ENCODE results near the gene SENP3.

Gene SENP3

DNA sequence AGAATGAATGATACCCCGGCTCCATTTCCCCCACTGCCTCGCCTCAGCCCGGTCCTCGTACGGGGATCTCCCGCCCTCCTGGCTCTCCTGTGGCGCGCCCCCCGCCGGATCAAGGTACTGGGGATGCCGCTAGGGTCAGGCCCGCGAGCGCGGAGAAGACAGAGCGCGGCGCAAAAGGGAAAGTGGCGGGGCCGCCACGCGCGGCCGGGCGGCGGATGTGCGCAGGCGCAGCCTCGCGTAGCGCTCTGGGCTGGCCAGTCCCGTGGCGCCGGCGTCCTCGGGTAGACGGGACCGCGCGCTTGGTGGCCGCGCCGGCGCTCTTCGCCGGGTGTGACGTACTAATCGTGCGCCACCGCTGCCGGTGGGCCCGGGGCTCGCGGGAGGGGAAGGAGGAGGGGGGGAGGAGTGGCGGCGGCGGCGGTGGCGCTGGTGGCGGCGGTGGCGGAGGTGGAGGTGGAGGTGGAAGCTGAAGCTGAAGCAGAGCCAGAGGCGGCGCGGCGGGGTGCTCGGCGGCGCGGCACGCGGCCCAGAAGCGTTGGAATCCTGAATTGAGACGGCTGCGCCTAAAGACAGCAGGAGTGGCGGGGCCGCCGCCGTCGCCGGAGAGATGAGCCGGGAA, at the start of gene SENP3 (continued):
- no peak for TF ChIP-seq ZNF610 (tag by site-specific recombination; IDR thresholded peaks at IDR 0.05; ENCODE audit: borderline replicate concordance)
- no peak for TF ChIP-seq ZNF416 (tag by site-specific recombination; IDR thresholded peaks at IDR 0.05)
- no peak for TF ChIP-seq ZNF404 (tag by site-specific recombination; IDR thresholded peaks at IDR 0.05)
- no peak for TF ChIP-seq WT1 (tag by site-specific recombination; IDR thresholded peaks at IDR 0.05)
- TF ChIP-seq KLF10 (tag by site-specific recombination; IDR thresholded peaks at IDR 0.05): no peak
- no peak for TF ChIP-seq ZNF747 (tag by site-specific recombination; IDR thresholded peaks at IDR 0.05)
- TF ChIP-seq ZNF223 (tag by site-specific recombination; IDR thresholded peaks at IDR 0.05): no peak
- TF ChIP-seq, protein P1, sequence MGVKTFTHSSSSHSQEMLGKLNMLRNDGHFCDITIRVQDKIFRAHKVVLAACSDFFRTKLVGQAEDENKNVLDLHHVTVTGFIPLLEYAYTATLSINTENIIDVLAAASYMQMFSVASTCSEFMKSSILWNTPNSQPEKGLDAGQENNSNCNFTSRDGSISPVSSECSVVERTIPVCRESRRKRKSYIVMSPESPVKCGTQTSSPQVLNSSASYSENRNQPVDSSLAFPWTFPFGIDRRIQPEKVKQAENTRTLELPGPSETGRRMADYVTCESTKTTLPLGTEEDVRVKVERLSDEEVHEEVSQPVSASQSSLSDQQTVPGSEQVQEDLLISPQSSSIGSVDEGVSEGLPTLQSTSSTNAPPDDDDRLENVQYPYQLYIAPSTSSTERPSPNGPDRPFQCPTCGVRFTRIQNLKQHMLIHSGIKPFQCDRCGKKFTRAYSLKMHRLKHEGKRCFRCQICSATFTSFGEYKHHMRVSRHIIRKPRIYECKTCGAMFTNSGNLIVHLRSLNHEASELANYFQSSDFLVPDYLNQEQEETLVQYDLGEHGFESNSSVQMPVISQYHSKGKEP (tag by site-specific recombination; IDR thresholded peaks at IDR 0.05): no peak
- no peak for TF ChIP-seq ZNF530 (tag by site-specific recombination; IDR thresholded peaks at IDR 0.05; ENCODE audit: low read depth)
- TF ChIP-seq ZNF221 (tag by site-specific recombination; IDR thresholded peaks at IDR 0.05; ENCODE audit: borderline replicate concordance): no peak
- TF ChIP-seq, protein P2, sequence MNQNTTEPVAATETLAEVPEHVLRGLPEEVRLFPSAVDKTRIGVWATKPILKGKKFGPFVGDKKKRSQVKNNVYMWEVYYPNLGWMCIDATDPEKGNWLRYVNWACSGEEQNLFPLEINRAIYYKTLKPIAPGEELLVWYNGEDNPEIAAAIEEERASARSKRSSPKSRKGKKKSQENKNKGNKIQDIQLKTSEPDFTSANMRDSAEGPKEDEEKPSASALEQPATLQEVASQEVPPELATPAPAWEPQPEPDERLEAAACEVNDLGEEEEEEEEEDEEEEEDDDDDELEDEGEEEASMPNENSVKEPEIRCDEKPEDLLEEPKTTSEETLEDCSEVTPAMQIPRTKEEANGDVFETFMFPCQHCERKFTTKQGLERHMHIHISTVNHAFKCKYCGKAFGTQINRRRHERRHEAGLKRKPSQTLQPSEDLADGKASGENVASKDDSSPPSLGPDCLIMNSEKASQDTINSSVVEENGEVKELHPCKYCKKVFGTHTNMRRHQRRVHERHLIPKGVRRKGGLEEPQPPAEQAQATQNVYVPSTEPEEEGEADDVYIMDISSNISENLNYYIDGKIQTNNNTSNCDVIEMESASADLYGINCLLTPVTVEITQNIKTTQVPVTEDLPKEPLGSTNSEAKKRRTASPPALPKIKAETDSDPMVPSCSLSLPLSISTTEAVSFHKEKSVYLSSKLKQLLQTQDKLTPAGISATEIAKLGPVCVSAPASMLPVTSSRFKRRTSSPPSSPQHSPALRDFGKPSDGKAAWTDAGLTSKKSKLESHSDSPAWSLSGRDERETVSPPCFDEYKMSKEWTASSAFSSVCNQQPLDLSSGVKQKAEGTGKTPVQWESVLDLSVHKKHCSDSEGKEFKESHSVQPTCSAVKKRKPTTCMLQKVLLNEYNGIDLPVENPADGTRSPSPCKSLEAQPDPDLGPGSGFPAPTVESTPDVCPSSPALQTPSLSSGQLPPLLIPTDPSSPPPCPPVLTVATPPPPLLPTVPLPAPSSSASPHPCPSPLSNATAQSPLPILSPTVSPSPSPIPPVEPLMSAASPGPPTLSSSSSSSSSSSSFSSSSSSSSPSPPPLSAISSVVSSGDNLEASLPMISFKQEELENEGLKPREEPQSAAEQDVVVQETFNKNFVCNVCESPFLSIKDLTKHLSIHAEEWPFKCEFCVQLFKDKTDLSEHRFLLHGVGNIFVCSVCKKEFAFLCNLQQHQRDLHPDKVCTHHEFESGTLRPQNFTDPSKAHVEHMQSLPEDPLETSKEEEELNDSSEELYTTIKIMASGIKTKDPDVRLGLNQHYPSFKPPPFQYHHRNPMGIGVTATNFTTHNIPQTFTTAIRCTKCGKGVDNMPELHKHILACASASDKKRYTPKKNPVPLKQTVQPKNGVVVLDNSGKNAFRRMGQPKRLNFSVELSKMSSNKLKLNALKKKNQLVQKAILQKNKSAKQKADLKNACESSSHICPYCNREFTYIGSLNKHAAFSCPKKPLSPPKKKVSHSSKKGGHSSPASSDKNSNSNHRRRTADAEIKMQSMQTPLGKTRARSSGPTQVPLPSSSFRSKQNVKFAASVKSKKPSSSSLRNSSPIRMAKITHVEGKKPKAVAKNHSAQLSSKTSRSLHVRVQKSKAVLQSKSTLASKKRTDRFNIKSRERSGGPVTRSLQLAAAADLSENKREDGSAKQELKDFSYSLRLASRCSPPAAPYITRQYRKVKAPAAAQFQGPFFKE (tag by site-specific recombination; IDR thresholded peaks at IDR 0.05; ENCODE audit: borderline replicate concordance): no peak
- no peak for TF ChIP-seq ZNF621 (tag by site-specific recombination; IDR thresholded peaks at IDR 0.05)
- TF ChIP-seq, protein P3, sequence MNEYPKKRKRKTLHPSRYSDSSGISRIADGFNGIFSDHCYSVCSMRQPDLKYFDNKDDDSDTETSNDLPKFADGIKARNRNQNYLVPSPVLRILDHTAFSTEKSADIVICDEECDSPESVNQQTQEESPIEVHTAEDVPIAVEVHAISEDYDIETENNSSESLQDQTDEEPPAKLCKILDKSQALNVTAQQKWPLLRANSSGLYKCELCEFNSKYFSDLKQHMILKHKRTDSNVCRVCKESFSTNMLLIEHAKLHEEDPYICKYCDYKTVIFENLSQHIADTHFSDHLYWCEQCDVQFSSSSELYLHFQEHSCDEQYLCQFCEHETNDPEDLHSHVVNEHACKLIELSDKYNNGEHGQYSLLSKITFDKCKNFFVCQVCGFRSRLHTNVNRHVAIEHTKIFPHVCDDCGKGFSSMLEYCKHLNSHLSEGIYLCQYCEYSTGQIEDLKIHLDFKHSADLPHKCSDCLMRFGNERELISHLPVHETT (tag by site-specific recombination; IDR thresholded peaks at IDR 0.05): no peak
- TF ChIP-seq, protein P4, sequence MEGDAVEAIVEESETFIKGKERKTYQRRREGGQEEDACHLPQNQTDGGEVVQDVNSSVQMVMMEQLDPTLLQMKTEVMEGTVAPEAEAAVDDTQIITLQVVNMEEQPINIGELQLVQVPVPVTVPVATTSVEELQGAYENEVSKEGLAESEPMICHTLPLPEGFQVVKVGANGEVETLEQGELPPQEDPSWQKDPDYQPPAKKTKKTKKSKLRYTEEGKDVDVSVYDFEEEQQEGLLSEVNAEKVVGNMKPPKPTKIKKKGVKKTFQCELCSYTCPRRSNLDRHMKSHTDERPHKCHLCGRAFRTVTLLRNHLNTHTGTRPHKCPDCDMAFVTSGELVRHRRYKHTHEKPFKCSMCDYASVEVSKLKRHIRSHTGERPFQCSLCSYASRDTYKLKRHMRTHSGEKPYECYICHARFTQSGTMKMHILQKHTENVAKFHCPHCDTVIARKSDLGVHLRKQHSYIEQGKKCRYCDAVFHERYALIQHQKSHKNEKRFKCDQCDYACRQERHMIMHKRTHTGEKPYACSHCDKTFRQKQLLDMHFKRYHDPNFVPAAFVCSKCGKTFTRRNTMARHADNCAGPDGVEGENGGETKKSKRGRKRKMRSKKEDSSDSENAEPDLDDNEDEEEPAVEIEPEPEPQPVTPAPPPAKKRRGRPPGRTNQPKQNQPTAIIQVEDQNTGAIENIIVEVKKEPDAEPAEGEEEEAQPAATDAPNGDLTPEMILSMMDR (tag by site-specific recombination; IDR thresholded peaks at IDR 0.05): no peak
- no peak for TF ChIP-seq ZNF544 (tag by site-specific recombination; IDR thresholded peaks at IDR 0.05)
- TF ChIP-seq, protein P5, sequence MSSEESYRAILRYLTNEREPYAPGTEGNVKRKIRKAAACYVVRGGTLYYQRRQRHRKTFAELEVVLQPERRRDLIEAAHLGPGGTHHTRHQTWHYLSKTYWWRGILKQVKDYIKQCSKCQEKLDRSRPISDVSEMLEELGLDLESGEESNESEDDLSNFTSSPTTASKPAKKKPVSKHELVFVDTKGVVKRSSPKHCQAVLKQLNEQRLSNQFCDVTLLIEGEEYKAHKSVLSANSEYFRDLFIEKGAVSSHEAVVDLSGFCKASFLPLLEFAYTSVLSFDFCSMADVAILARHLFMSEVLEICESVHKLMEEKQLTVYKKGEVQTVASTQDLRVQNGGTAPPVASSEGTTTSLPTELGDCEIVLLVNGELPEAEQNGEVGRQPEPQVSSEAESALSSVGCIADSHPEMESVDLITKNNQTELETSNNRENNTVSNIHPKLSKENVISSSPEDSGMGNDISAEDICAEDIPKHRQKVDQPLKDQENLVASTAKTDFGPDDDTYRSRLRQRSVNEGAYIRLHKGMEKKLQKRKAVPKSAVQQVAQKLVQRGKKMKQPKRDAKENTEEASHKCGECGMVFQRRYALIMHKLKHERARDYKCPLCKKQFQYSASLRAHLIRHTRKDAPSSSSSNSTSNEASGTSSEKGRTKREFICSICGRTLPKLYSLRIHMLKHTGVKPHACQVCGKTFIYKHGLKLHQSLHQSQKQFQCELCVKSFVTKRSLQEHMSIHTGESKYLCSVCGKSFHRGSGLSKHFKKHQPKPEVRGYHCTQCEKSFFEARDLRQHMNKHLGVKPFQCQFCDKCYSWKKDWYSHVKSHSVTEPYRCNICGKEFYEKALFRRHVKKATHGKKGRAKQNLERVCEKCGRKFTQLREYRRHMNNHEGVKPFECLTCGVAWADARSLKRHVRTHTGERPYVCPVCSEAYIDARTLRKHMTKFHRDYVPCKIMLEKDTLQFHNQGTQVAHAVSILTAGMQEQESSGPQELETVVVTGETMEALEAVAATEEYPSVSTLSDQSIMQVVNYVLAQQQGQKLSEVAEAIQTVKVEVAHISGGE (tag by site-specific recombination; conservative IDR thresholded peaks at IDR 0.05; ENCODE audit: low read depth): no peak
- TF ChIP-seq, protein P6, sequence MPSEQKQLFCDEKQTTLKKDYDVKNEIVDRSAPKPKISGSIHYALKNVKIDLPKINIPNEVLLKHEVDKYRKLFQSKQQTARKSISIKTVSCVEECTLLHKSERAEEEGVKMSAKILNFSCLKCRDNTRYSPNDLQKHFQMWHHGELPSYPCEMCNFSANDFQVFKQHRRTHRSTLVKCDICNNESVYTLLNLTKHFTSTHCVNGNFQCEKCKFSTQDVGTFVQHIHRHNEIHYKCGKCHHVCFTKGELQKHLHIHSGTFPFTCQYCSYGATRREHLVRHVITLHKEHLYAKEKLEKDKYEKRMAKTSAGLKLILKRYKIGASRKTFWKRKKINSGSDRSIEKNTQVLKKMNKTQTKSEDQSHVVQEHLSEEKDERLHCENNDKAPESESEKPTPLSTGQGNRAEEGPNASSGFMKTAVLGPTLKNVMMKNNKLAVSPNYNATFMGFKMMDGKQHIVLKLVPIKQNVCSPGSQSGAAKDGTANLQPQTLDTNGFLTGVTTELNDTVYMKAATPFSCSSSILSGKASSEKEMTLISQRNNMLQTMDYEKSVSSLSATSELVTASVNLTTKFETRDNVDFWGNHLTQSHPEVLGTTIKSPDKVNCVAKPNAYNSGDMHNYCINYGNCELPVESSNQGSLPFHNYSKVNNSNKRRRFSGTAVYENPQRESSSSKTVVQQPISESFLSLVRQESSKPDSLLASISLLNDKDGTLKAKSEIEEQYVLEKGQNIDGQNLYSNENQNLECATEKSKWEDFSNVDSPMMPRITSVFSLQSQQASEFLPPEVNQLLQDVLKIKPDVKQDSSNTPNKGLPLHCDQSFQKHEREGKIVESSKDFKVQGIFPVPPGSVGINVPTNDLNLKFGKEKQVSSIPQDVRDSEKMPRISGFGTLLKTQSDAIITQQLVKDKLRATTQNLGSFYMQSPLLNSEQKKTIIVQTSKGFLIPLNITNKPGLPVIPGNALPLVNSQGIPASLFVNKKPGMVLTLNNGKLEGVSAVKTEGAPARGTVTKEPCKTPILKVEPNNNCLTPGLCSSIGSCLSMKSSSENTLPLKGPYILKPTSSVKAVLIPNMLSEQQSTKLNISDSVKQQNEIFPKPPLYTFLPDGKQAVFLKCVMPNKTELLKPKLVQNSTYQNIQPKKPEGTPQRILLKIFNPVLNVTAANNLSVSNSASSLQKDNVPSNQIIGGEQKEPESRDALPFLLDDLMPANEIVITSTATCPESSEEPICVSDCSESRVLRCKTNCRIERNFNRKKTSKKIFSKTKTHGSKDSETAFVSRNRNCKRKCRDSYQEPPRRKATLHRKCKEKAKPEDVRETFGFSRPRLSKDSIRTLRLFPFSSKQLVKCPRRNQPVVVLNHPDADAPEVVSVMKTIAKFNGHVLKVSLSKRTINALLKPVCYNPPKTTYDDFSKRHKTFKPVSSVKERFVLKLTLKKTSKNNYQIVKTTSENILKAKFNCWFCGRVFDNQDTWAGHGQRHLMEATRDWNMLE (tag by site-specific recombination; conservative IDR thresholded peaks at IDR 0.05; ENCODE audit: low read depth): no peak
- TF ChIP-seq, protein P7, sequence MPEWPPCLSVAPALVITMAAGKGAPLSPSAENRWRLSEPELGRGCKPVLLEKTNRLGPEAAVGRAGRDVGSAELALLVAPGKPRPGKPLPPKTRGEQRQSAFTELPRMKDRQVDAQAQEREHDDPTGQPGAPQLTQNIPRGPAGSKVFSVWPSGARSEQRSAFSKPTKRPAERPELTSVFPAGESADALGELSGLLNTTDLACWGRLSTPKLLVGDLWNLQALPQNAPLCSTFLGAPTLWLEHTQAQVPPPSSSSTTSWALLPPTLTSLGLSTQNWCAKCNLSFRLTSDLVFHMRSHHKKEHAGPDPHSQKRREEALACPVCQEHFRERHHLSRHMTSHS (tag by site-specific recombination; IDR thresholded peaks at IDR 0.05): no peak

Data from HEK293 (cell line).